ENCODE measurements around the gene RIMKLB.

RIMKLB gene

DNA sequence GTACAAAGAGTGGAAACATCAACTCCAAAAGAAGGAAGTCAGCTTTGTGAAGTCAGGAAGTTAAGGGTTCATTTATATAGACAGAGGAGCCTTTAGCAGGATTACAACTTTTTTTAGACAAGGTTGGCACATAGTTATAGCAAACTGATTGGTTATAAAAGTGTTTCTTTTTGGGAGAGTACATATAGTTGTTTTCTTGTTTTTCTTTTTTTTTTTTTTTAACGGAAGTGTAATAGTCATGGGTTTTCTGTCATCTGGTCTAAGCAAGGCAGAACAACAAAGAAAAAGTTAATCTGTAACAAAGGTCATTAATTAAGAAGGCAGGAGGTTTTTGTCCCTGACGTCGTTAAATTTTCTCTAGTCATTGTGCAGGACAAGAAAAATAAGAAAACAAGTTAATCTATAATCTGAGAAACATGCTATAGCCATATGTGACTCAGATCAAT, 22.2 kb upstream of the RIMKLB start:
- H3K36me3 ChIP-seq (ENCODE audit: insufficient read depth, low read length): no peaks in the 10 kb centered on the region
- H3K9me2 ChIP-seq (ENCODE audit: low read depth, low read length): no peaks in the 10 kb centered on the region
- H4K20me1 ChIP-seq (ENCODE audit: insufficient read depth, low read length): no peaks in the 10 kb centered on the region
- H3K4me1 ChIP-seq (ENCODE audit: insufficient read depth, low read length, severe bottlenecking): peaks cover 19% of the 10 kb centered on the region
- H3F3A ChIP-seq (ENCODE audit: insufficient read depth, low read length): no peaks in the 10 kb centered on the region
- H3K9ac ChIP-seq (ENCODE audit: low read length): no peak overlapping the region; the same call in 1 of the 2 replicates
- no peaks in the 10 kb centered on the region for H3K79me2 ChIP-seq (ENCODE audit: insufficient read depth, low read length)
- H3K27ac ChIP-seq (ENCODE audit: low read depth, low read length, poor library complexity, severe bottlenecking): peak overlapping the region; percentile 62
- peak overlapping the region; percentile 2; the same call in 1 of the 2 replicates for H3K4me2 ChIP-seq (ENCODE audit: low read length)
- no peak overlapping the region for H3K4me3 ChIP-seq (ENCODE audit: low read depth, low read length, poor library complexity, severe bottlenecking)
- no peaks in the 10 kb centered on the region for H3K27me3 ChIP-seq (ENCODE audit: insufficient read depth, low read length)
- TF ChIP-seq, protein P1, sequence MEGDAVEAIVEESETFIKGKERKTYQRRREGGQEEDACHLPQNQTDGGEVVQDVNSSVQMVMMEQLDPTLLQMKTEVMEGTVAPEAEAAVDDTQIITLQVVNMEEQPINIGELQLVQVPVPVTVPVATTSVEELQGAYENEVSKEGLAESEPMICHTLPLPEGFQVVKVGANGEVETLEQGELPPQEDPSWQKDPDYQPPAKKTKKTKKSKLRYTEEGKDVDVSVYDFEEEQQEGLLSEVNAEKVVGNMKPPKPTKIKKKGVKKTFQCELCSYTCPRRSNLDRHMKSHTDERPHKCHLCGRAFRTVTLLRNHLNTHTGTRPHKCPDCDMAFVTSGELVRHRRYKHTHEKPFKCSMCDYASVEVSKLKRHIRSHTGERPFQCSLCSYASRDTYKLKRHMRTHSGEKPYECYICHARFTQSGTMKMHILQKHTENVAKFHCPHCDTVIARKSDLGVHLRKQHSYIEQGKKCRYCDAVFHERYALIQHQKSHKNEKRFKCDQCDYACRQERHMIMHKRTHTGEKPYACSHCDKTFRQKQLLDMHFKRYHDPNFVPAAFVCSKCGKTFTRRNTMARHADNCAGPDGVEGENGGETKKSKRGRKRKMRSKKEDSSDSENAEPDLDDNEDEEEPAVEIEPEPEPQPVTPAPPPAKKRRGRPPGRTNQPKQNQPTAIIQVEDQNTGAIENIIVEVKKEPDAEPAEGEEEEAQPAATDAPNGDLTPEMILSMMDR (IDR thresholded peaks at IDR 0.05; ENCODE audit: low read length): no peak
- no peak for TF ChIP-seq EZH2 (IDR thresholded peaks at IDR 0.05; ENCODE audit: borderline replicate concordance, low read length)
- H2AFZ ChIP-seq (ENCODE audit: low read length): peak overlapping the region; percentile 73
- no peaks in the 10 kb centered on the region; the same call in 1 of the 2 replicates for H3K9me3 ChIP-seq (ENCODE audit: low read length)

DNA sequence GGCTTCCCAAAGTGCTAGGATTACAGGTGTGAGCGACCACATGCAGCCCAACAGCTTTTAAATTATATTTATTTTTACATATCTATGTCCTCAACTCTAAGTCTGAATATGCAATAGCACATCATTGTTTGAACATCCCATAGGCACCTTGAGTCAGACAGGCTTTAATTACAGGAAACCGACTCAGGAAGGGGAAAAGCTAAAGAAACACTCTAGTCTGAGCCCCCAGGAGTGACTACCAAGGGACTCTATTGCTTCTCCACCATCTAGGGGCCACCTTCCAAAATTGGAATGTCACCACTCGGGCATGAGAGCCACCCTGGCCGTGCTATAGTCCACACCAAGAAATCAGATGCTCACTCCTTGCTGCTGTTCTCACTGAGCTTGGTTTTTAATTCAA, 21.1 kb upstream of the RIMKLB start:
- no peaks in the 10 kb centered on the region for H3F3A ChIP-seq (ENCODE audit: insufficient read depth, low read length)
- H3K4me3 ChIP-seq (ENCODE audit: low read depth, low read length, poor library complexity, severe bottlenecking): no peak overlapping the region
- TF ChIP-seq, protein P1 (IDR thresholded peaks at IDR 0.05; ENCODE audit: low read length): no peak
- no peak for TF ChIP-seq EZH2 (IDR thresholded peaks at IDR 0.05; ENCODE audit: borderline replicate concordance, low read length)
- no peak overlapping the region for H3K9ac ChIP-seq (ENCODE audit: low read length)
- no peaks in the 10 kb centered on the region for H3K36me3 ChIP-seq (ENCODE audit: insufficient read depth, low read length)
- H3K9me2 ChIP-seq (ENCODE audit: low read depth, low read length): no peaks in the 10 kb centered on the region
- no peak overlapping the region for H3K4me2 ChIP-seq (ENCODE audit: low read length)
- peak overlapping the region; percentile 68; the same call in 1 of the 2 replicates for H2AFZ ChIP-seq (ENCODE audit: low read length)
- no peaks in the 10 kb centered on the region for H3K9me3 ChIP-seq (ENCODE audit: low read length)
- peaks cover 23% of the 10 kb centered on the region for H3K4me1 ChIP-seq (ENCODE audit: insufficient read depth, low read length, severe bottlenecking)
- H3K27ac ChIP-seq (ENCODE audit: low read depth, low read length, poor library complexity, severe bottlenecking): no peak overlapping the region
- no peaks in the 10 kb centered on the region for H3K27me3 ChIP-seq (ENCODE audit: insufficient read depth, low read length)
- no peaks in the 10 kb centered on the region for H3K79me2 ChIP-seq (ENCODE audit: insufficient read depth, low read length)
- no peaks in the 10 kb centered on the region for H4K20me1 ChIP-seq (ENCODE audit: insufficient read depth, low read length)

DNA sequence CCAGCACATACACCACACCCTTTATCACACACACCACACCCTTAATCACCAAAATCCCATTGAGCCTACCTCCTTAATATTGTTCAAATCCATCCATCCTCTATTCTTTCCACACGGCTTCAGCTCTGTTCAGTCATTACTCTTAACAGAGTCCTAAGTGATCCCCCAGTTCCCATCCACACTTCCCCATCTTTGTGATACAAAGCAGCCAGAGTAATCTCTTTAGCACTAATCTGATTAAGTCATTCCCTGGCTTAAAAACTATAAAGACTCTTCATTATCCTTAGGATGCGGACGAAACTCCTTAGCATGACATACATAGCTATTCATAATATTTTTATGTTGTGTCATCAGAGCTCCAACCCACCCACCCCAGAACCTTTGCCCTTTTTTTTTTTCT, 20.4 kb upstream of the RIMKLB start:
- Histone ChIP-seq H3K4me2 (ENCODE audit: low read length) (no peak overlapping the region), H3F3A (ENCODE audit: insufficient read depth, low read length) (no peaks in the 10 kb centered on the region), H3K79me2 (ENCODE audit: insufficient read depth, low read length) (no peaks in the 10 kb centered on the region), H3K9me2 (ENCODE audit: low read depth, low read length) (no peaks in the 10 kb centered on the region), H3K9me3 (ENCODE audit: low read length) (no peaks in the 10 kb centered on the region), H3K4me1 (ENCODE audit: insufficient read depth, low read length, severe bottlenecking) (peaks cover 30% of the 10 kb centered on the region), H4K20me1 (ENCODE audit: insufficient read depth, low read length) (no peaks in the 10 kb centered on the region), H3K36me3 (ENCODE audit: insufficient read depth, low read length) (no peaks in the 10 kb centered on the region), H2AFZ (ENCODE audit: low read length) (no peak overlapping the region), H3K27ac (ENCODE audit: low read depth, low read length, poor library complexity, severe bottlenecking) (no peak overlapping the region), H3K9ac (ENCODE audit: low read length) (no peak overlapping the region), H3K4me3 (ENCODE audit: low read depth, low read length, poor library complexity, severe bottlenecking) (no peak overlapping the region), H3K27me3 (ENCODE audit: insufficient read depth, low read length) (no peaks in the 10 kb centered on the region)
- TF ChIP-seq EZH2 (IDR thresholded peaks at IDR 0.05; ENCODE audit: borderline replicate concordance, low read length): no peak
- TF ChIP-seq, protein P1 (IDR thresholded peaks at IDR 0.05; ENCODE audit: low read length): no peak
